HPDE6-E6E7 (cell line): ENCODE measurements around the gene SUN1.

Experiments used
- DNase-seq: peaks from one replicate; pipeline ENCODE4 v3.0.0; 2011; ENCODE audit warnings: missing footprints; ENCODE audit errors: extremely low spot score

Gene SUN1

DNA sequence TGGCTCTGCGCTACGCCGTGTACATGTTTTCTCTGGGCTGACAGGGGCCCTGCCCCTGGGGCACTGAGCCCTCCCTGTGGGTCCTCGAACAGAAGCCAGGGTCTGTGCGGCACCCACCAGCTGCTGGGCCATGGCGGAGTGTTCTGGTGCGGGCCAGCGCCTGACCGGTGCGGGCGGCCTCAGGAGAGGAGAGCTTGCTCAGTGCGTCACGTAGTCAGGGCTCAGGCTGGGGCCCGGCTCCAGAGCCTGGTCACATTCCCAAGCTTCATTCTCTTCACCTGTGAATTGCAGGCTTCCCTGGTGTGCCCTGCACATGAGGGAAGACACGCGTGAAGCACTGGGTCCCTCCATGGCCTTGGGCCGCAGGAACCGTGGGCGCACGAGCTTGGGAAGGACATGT lies 59.5 kb downstream of the SUN1 start:
- DNase-seq = no peak

DNA sequence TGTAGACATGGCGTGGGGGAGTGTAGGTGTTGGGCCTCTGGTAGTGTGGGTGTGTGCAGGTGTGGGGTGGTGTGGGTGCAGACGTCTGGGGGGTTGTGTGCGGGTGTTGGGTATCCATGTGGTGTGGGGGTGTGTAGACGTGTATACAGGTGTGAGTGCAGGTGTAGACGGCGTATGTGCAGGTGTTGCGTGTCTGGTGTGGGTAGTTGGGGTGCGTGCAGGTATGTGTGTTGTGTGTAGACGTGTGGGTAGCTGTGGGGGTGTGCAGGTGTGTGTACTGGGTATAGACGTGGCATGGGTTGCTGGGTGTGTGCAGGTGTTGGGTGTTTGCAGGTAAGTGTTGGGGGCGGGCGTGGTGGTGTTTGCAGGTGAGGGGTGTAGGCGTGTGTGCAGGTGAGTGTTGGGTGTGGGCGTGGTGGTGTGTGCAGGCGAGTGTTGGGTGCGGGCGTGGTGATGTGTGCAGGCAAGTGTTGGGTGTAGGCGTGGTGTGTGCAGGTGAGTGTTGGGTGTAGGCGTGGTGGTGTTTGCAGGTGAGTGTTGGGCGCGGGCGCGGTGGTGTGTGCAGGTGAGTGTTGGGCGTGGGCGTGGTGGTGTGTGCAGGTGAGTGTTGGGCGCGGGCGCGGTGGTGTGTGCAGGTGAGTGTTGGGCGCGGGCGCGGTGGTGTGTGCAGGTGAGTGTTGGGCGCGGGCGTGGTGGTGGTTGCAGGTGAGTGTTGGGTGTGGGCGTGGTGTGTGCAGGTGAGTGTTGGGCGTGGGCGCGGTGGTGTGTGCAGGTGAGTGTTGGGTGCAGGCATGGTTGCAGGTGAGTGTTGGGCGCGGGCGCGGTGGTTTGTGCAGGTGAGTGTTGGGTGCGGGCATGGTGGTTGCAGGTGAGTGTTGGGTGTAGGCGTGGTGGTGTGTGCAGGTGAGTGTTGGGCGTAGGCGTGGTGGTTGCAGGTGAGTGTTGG lies 60.6 kb downstream of the SUN1 start:
- no peak for DNase-seq

DNA sequence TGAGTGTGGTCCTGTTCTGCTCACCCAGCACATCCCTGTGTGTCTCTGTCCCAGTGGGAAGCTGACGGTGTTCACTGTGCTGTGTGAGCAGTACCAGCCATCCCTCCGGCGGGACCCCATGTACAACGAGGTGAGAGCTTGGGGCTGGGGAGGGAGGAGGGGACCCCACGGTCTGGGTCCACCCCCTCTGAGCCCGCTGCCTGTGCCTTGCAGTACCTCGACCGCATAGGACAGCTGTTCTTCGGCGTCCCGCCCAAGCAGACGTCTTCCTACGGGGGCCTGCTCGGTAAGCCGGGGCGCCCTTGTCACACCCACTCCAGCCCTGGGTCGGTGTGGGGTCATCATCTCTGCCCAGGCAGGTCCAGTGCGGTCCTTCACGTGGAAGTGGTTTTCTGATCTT lies 61.4 kb downstream of the SUN1 start:
- DNase-seq = no peak

DNA sequence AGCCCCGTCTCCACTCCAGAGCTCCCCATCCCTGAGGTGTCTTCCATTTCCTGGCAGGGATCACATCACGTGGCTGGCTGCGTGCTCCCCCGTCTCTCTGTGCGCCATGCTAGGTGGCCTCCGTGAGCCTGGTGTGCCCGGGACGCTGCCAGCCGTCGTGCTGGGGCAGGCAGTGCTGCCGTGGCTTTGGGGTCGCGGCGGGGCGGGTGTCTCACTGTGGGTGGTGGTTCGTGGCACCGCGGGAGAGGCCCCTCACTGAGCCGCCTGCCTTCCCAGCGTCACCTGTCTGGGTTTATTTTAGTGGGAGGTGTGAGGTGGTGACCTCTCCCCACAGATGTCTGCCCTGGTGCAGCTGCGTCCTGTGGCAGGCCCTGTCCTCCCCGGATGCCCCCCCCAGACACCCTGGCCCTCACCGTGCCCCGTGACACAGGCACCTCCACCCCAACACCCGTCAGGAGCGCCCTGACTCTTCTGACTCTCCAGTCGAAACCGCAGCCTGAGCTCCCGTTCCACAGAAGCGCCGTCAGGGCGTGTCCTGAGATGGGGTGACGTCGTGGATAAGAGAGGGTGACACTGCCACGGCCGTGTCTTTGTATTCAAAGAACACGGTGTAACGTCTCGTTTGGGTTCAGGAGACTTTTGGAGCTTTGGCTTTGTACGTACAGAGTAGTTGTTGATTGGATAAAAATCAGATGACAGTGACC lies 62.0 kb downstream of the SUN1 start:
- no peak for DNase-seq

DNA sequence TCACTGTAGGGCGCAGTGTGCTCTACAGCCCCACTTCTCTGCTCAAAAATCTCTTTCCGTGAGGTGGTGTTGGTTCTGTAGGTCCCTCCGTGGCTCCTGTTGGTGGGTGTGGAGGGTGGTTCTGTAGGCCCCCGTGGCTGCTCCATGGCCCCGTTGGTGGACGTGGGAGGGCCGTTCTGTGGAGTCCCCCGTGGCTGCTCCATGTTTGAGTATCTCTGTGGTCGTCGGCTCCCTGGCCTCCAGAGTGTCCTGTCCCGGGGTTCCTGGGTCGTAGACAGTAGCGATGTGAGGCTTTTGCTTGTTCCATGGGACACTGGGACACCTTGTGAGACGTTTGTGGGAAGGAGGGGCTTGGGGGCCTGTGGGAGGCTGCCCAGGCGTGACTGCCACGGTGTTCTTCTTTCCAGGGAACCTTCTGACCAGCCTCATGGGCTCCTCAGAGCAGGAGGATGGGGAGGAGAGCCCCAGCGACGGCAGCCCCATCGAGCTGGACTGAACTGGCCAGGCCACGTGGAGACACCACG lies 62.7 kb downstream of the SUN1 start:
- DNase-seq = no peak

DNA sequence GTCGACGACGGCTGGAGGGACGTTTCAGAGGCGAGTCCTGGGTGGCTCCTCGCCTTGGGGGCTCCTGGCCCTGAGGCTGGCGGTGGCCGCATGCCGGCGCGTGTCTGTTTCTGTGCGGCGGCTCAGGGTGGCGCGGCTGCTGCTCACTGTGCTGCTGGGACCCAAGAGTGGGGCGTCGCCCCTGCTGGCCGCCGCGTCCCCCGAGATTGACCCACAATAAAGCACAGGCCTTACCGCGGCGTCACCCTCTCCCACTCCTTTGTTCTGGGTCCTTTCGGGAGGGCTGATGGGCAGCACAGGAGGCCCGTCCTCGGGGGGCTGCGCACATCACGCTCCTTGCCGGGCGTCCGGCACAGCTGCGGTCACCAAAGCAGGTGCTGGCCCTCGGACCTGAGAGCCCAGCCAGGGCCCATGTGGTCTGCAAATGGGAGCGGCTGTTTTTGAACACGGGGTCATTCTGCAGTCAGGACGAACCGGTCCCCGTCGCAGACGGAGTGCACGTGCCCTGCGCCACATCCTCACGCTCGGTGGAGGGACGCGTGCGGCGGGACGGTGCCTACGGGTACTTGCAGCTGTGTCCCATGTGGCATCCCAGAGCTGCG lies 63.3 kb downstream of the SUN1 start:
- no peak for DNase-seq

DNA sequence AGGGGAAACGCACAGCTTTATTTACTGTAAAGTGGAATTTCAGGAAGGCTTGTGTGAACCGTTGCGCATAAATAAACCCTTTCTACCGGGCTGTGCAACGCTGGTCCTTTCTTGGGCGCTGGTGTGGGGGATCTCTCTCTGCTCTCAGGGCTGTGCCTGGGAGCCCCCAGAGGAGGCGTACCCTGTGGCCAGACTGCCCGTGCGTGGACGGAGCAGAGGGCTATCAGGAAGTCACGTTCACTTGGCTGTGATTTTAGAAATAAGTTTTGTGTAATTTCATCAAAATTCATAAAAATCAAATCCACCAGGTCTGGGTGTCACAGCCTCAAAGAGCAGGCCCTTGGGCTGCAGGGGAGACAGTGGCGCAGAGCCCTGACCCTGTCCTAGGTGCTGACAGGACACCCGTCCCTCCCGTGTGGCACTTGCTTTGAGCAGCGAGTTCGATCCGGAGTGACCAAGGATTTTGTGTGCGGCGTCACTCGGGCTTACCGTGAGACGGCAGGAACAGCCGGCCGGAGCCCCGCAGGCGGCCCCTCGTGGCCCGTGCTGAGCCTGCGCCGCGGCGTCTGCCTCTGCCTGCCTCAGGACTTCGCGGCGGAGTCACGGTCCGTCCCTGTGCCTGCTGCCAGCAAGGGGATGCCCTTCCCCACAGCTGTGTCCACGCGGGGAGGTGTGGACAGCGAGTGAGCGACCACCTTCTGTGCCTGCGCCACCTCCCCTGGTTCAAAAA lies 64.2 kb downstream of the SUN1 start:
- no peak for DNase-seq

DNA sequence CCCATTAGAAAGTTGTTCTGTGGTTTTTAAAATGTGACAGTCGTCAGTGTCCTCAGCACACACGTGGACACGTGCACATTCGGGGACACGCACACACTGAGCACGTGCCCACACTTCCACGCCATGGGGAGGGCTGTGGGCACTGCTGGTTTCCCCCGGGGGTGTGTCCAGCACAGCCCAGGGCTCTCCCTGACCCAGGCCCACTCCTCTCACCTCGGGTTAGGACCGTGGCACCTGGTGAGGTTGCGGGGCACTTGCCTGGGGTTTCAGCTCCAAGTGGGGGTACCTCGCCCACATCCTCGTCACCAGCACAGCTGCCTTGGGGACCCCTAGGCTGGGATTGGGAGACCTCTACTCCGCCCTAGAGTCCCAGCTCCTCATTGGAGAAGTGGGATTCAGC lies 64.8 kb downstream of the SUN1 start:
- no peak for DNase-seq

DNA sequence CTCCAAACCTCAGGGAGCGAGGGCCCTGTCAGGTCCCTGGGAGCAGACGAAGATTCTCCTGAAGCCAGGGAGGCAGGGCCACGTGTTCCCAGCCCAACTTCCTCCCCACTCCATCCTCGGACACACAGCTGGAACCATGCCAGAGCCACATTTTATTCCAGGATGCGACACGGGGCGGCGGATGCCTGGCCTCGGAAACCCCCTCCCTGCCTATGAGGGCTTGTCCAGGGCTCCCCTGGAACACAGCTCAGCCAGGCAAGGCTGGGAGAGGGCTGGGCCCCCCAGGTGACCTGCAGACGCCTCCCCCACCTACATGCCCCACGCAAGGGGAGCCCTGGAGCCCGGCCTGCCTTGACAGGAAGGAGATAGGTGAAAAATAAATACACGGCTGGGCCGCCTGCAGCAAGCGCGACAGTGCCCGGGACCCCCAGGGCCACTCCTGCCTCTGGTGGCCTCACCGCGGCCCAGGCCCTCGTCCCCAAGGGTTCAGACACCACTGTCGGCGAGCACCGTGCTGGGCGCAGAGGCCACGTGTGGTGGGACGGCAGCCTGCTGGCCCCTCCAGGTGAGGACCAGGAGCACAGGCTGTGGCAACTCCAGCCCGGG lies 65.6 kb downstream of the SUN1 start:
- DNase-seq = no peak

DNA sequence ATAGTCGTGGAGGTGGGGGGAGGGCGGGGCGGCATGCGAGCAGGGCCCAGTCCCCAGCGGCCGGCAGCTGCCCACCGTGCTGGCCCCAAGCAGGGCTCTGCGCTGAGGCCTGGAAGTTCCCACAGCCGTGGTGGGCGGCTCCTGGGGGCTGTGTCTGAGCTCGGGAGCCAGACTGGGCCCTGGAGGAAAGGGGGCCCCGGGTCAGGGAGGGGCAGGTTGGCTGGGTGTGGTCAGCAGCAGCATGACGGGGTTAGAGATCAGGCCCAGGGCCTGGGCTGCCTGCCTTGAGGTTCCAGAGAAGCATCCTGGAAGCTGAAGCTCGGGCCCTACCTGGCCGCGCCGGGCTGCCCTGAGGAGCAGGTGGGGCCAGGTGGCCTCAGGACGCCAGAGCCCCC lies 66.2 kb downstream of the SUN1 start:
- no peak for DNase-seq

DNA sequence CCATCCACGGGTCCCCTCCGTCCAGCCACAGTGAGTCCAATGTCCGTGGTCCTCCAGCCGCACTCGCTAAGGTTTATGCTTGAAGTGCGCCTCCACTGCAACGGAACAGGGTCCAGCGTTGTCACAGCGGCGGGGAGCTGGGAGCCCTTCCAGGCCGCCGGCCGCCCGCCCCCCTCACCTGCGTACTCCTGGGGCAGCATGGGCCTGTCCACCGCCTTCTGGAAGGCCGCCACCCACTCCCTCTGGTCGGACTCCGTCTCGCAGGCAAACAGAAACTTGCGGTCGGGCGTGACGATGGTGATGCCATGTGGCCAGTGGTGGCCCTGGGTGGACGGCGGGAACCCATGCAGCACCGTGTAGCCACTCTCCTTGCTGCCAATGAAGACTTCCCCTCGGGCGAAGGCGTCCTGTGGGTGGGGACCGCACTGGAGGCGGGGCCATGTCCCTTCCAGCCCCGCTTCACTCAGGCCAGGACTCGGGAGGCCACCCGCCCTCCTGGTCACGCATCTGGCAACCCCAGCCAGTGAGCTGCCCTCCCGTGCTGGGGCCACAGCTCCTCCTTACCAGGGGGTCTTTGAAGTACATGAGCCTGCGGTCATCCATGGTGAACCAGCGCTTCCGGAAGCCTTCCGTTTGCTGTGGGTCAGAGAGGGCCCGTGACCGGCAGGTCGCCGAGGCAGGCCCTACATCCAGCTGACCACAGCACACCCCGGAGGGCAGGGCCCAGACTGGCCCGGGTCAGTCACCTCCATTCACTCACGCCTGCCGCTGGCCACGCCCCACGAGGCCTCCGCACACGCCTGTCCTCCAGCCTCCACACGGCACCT lies 66.8 kb downstream of the SUN1 start:
- no peak for DNase-seq

DNA sequence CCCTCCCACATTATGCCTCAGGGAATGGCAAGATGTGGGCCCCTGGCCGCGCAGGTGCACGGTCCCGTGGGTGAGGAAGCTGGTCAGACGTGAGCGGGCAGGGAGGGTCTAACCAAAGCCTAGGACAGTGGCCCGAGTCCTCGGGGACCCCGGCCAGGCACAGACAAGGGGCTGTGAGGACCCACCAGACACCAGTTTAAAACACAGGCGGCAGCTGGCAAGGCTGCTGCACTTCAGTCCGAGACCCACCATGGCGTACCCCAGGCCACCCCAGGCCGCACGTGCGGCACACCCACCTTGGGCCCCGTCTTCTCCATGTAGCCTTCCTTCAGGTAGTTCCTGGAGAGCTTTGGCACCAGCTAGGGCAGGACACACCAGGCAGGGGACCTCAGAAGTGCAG lies 67.5 kb downstream of the SUN1 start:
- no peak for DNase-seq

DNA sequence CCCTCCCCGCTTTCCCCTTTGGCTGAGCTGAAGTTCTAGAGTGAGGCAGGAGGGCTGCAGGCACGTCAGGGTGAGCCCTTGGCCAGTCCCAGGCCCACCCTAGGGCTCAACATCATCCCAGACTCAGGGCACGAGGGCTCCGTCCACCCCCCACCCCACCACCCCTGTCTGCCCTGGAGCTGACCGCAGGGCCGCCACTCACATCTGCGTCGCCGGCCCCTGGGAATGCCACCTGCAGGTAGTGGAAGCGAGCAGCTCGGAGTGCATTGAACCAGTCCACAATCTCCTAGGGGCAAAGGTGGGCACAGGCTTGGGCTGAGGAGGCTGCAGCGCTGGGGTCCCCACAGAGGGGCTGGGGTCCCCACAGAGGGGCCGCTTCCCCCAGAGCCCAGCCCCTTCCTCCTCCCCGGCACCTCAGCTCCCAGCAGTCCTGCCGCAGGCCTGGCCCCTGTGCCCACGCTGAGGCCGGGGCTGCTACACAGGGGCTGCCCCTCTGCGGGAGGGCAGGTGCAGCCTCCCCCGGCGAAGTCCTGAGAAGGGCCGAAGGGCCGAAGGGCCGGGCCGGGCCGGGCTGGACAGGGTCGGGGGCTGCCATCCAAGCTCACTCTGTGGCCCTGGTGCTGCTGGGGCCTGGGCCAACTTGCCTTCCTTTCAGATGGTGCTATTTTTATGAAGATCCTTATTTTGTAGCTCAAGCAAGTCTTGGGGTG lies 68.2 kb downstream of the SUN1 start:
- no peak for DNase-seq

DNA sequence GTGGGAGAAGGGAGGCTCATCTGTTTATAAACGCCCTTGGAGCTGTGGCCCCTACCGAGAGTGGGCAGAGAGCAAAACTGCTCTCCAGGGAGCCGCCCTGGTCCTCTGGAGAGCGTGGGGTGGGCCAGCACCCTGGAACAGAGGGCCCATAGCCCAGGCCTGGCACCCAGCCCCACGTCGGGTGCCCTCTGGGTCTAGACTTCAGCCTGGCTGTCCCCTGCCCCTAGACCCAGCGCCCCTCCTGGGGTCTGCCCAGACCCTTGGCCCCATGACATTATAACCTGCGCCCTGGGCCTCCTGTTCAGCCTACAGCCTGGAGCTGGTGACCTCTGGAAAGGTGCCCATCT lies 68.7 kb downstream of the SUN1 start:
- no peak for DNase-seq

DNA sequence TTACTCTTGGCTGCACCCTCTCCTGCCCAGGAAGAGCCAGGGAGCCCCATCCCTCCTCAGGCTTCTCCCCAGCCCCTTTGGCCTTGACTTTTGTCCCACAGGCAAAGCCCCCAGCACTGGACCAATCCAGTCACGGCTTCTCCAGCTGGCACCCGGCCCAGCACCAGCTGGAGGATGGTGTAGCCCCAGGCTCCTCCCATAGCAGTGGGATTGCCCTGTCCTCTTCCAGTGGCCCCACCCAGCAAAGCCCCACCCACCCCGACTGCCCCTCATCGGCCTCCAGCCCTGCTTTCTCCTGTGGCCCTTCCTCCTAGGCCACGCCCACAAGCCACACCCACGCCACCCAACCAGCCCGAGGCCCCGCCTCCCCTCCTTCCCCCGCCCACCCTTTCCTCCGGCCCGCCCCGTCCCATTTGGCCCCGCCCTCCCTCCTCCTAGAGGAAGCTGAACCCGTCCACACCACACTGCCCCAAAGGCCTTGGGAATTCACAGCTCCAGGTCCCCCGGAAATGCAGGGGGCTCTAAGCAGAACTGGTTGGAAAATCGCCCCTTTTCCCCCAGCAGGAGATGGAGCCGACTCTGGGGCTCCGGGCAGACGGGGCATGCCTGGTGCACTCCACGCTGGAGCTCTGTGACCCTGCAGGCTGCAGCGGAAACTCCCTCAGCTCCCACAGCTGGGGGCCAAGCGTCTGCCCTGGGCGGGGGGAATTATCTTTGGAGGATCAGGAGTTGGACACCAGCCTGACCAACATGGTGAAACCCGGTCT lies 69.3 kb downstream of the SUN1 start:
- peak; percentile 91 for DNase-seq

DNA sequence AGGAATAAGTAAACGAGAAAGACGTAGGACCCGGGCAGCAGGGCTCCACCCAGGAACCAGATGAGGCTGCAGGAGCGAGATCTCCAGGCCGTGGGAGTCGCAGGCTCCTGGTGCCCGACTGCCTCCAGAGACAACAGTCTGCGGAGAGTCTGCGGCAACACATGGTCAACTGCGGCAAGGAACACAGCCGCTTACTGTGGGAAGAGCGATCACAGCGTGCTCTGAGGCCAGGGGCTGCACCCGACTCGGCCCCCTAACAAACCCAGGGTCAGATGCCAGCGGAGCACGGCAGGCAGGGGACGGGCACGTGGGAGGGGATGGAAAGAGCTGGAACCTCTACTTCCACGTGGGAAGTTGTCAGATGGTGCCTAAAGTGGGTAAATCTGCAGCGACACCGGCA lies 70.7 kb downstream of the SUN1 start:
- DNase-seq = no peak

DNA sequence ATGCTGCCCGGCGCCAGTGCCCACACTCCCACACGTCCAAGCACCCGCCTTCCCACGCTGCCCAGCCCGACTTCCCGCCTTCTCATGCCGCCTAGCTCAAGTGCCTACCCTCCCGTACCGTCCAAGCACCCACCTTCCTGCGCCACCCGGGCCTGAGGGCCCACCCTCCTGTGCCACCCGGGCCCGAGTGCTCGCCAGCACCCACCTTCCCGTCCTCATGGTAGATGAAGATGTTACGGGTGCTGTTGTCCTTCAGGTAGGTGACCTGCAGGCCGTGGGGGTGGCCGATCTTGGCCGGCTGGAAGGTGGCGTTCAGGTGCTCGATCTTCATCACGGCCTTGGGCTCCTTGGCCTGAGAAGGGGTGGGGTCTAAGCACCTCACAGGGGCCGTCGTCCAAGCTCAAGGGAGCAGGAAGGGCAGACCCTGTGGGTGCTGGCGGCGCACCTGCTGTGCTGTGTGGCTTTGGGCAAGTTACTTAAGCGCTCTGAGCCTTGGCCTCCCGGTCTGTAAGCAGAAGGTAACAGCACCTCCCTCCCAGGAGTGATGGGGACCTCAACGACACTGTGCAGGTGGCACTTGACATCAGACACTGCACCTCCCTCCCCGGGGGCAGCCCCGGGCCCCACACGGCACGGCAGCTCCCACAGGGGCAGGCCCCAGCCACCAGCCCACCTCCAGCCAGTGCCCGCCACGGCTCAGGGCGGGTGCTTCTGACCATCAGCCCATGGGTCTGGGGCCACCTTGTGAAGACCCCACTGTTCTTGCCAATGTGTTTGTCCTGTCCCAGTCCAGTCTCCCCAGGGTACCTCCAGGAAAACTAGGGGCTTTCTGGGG lies 71.9 kb downstream of the SUN1 start:
- DNase-seq = no peak

DNA sequence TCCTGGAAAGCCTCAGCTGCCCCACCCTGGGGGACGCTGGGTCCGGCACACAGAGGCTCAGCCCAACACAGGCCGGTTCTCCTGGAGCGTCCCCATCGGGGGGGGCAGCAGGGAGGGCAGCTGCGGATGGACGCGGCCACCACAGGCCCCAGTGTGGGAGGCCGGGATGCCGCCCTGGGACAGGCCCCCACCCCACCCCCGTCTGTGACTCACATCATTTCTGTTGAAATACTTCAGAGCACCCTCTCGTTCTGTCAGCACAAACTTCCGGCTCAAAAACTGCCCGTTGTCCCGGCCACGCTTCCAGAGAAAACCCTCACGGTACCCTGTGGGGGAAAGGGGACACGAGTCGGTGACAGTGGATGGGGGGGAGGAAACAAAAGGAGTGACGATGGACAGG lies 72.6 kb downstream of the SUN1 start:
- DNase-seq = no peak
